HepG2 (cell line): Measurements from ENCODE around the gene RGL1.

ENCODE experiments used
- EZH2 ChIP-seq: conservative IDR thresholded peaks from 2 replicates; pipeline ENCODE4 v1.6.1; 2012; ENCODE audit warnings: mild to moderate bottlenecking, low read depth, low read length, moderate library complexity
- HNF4G ChIP-seq, 2 experiments: sonication (generic) in 1 of 2; formaldehyde crosslinking in 1 of 2; IDR thresholded peaks; 2 replicates each; pipeline versions ENCODE4 v1.4.0 to v1.6.1; 2011 to 2020; ENCODE audit warnings: borderline replicate concordance in 2 of 2, low read depth in 2 of 2, mild to moderate bottlenecking in 2 of 2, low read length in 1 of 2, missing genetic modification reagents in 1 of 2, moderate library complexity in 1 of 2
- MED1 ChIP-seq: sonication (generic); formaldehyde crosslinking; IDR thresholded peaks from 2 replicates; pipeline ENCODE4 v1.4.0; 2020; ENCODE audit warnings: missing genetic modification reagents
- NBN ChIP-seq: fragments of 450-650 bp; conservative IDR thresholded peaks from 2 replicates; pipeline ENCODE4 v1.6.1; 2017
- NR2C2 ChIP-seq: sonication (generic); formaldehyde crosslinking; IDR thresholded peaks from 2 replicates; pipeline ENCODE4 v1.4.0; 2020; ENCODE audit warnings: missing genetic modification reagents, mild to moderate bottlenecking, moderate library complexity, borderline replicate concordance
- PRPF4 ChIP-seq: fragments of 200-400 bp; formaldehyde crosslinking; IDR thresholded peaks from 2 replicates; pipeline ENCODE4 v1.6.1; 2016; ENCODE audit warnings: low read length, low read depth; ENCODE audit not compliant: poor library complexity, severe bottlenecking
- TEAD2 ChIP-seq: sonication (generic); formaldehyde crosslinking; IDR thresholded peaks from 2 replicates; pipeline ENCODE4 v1.9.0; 2021; ENCODE audit warnings: missing genetic modification reagents
- ZNF335 ChIP-seq: sonication (generic); formaldehyde crosslinking; IDR thresholded peaks from 2 replicates; pipeline ENCODE4 v1.4.0; 2020; ENCODE audit warnings: missing genetic modification reagents
- TF ChIP-seq, protein P1 (sequence below): IDR thresholded peaks from 2 replicates; pipeline ENCODE4 v1.6.1; 2016; ENCODE audit warnings: low read depth, missing genetic modification reagents, missing compliant biosample characterization
- TF ChIP-seq, protein P2 (sequence below): IDR thresholded peaks from 2 replicates; pipeline ENCODE4 v1.6.1; 2012; ENCODE audit warnings: inconsistent platforms

DNA sequence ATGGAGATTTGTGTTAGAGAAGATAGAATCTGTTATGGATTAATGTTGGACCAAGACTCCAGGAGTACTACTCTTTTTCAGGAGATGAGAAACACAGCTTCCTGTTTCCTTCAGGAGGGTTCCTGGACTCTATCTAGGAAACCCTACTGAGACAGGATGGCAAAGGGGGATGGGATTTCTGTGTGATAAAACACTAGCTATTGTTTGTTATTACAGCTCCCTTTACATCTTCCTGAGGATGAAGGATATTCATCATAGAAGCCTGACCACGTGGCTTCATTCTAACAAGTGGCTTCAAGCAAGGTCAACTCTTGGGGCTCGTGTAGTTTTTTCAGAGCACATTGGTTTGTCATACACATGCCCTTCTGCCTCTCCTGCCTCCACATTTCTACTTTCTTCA, 33.3 kb downstream of the RGL1 start:
- TF ChIP-seq NBN (no peak), TEAD2 (CRISPR knock-in tag) (no peak), NR2C2 (CRISPR knock-in tag) (no peak), PRPF4 (no peak), EZH2 (no peak), ZNF335 (no peak), HNF4G (IDR thresholded peaks at IDR 0.05; ENCODE audit: borderline replicate concordance, low read depth, low read length) (no peak), HNF4G (CRISPR knock-in tag; IDR thresholded peaks at IDR 0.05; ENCODE audit: borderline replicate concordance, low read depth) (no peak), MED1 (CRISPR knock-in tag) (no peak)
- TF ChIP-seq, protein P1, sequence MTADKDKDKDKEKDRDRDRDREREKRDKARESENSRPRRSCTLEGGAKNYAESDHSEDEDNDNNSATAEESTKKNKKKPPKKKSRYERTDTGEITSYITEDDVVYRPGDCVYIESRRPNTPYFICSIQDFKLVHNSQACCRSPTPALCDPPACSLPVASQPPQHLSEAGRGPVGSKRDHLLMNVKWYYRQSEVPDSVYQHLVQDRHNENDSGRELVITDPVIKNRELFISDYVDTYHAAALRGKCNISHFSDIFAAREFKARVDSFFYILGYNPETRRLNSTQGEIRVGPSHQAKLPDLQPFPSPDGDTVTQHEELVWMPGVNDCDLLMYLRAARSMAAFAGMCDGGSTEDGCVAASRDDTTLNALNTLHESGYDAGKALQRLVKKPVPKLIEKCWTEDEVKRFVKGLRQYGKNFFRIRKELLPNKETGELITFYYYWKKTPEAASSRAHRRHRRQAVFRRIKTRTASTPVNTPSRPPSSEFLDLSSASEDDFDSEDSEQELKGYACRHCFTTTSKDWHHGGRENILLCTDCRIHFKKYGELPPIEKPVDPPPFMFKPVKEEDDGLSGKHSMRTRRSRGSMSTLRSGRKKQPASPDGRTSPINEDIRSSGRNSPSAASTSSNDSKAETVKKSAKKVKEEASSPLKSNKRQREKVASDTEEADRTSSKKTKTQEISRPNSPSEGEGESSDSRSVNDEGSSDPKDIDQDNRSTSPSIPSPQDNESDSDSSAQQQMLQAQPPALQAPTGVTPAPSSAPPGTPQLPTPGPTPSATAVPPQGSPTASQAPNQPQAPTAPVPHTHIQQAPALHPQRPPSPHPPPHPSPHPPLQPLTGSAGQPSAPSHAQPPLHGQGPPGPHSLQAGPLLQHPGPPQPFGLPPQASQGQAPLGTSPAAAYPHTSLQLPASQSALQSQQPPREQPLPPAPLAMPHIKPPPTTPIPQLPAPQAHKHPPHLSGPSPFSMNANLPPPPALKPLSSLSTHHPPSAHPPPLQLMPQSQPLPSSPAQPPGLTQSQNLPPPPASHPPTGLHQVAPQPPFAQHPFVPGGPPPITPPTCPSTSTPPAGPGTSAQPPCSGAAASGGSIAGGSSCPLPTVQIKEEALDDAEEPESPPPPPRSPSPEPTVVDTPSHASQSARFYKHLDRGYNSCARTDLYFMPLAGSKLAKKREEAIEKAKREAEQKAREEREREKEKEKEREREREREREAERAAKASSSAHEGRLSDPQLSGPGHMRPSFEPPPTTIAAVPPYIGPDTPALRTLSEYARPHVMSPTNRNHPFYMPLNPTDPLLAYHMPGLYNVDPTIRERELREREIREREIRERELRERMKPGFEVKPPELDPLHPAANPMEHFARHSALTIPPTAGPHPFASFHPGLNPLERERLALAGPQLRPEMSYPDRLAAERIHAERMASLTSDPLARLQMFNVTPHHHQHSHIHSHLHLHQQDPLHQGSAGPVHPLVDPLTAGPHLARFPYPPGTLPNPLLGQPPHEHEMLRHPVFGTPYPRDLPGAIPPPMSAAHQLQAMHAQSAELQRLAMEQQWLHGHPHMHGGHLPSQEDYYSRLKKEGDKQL = no peak
- TF ChIP-seq, protein P2, sequence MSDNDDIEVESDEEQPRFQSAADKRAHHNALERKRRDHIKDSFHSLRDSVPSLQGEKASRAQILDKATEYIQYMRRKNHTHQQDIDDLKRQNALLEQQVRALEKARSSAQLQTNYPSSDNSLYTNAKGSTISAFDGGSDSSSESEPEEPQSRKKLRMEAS = no peak
